Muscle of leg (tissue), 11 donors: ENCODE results near the gene LRRC55. TPM values are rescaled to one million over a fixed set of nuclear protein-coding genes. Genes with fewer than 3 reads are reported as not detected.
A peak's percentile ranks its signal among the peaks of the same experiment; 100 is the strongest.

ENCODE experiments used
- DNase-seq: peaks from one replicate; pipeline ENCODE4 v3.0.0; 2013
- H3K27ac ChIP-seq: one replicate; pipeline ENCODE4 v1.5.1; 2013; ENCODE audit warnings: mild to moderate bottlenecking, low read length, control low read depth
- H3K27me3 ChIP-seq: one replicate; pipeline ENCODE4 v1.6.1; 2013; ENCODE audit warnings: low read length; ENCODE audit not compliant: control insufficient read depth, insufficient read depth
- H3K36me3 ChIP-seq: one replicate; pipeline ENCODE4 v1.6.1; 2013; ENCODE audit warnings: low read length; ENCODE audit not compliant: control insufficient read depth, insufficient read depth
- H3K4me1 ChIP-seq: one replicate; pipeline ENCODE4 v1.6.1; 2013; ENCODE audit warnings: low read length; ENCODE audit not compliant: control insufficient read depth, insufficient read depth
- H3K4me3 ChIP-seq: one replicate; pipeline ENCODE4 v1.5.1; 2013; ENCODE audit warnings: low read length, control low read depth
- H3K9me3 ChIP-seq: replicated peaks from 2 replicates; pipeline ENCODE4 v1.6.1; 2013; ENCODE audit warnings: low read depth, low read length; ENCODE audit not compliant: control insufficient read depth
- WGBS: methylation state at CpG from one replicate; pipeline ENCODE4 v1.1.5; 2013; ENCODE audit warnings: missing lambda C conversion rate; ENCODE audit not compliant: insufficient coverage; 5-methylcytosine and 5-hydroxymethylcytosine counted together
- polyA plus RNA-seq, 8 donors: library from polyadenylated mRNA; unstranded; fragments of 120-200 nt; gene quantifications; one replicate each; pipeline versions ENCODE4 v1.2.1 to v1.2.3, GENCODE V29; 2013; ENCODE audit warnings: inconsistent platforms in 1 of 8, low replicate concordance in 1 of 8; ENCODE audit not compliant: insufficient read length in 8 of 8, insufficient read depth in 1 of 8
- total RNA-seq: library from RNA; stranded (reverse); fragments of 120-200 nt; gene quantifications from one replicate; pipeline ENCODE4 v1.2.4, GENCODE V29; 2013

The LRRC55 gene
- total and polyA plus RNA-seq, 9 donors = 0.31 to 1.7 (median 0.88) TPM

GRCh38 chr11:57175478-57175877, 6.3 kb upstream of the LRRC55 start:
- peaks cover 13% of the 10 kb centered on the region for H3K27me3 ChIP-seq
- no peak overlapping the region for H3K4me3 ChIP-seq
- DNase-seq = no peak
- H3K27ac ChIP-seq = no peak overlapping the region
- no peaks in the 10 kb centered on the region for H3K36me3 ChIP-seq
- no peaks in the 10 kb centered on the region for H3K9me3 ChIP-seq
- H3K4me1 ChIP-seq = peaks cover 7% of the 10 kb centered on the region

GRCh38 chr11:57178334-57178733, 3.4 kb upstream of the LRRC55 start:
- Histone ChIP-seq H3K27ac (no peak overlapping the region), H3K4me3 (no peak overlapping the region)
- no CpG with 5 or more reads among the region's 2 CpGs for WGBS

GRCh38 chr11:57179681-57180080, 2.1 kb upstream of the LRRC55 start:
- Histone ChIP-seq H3K9me3 (no peaks in the 10 kb centered on the region), H3K4me3 (no peak overlapping the region), H3K4me1 (peaks cover 24% of the 10 kb centered on the region), H3K36me3 (no peaks in the 10 kb centered on the region), H3K27me3 (peaks cover 24% of the 10 kb centered on the region), H3K27ac (no peak overlapping the region)
- DNase-seq = no peak
- 19% methylated on average over 5 of the region's 7 CpGs for WGBS

More at GRCh38 chr11:57178334-57178733, 3.4 kb upstream of the LRRC55 start:
- no peaks in the 10 kb centered on the region for H3K9me3 ChIP-seq
- peaks cover 24% of the 10 kb centered on the region for H3K27me3 ChIP-seq
- H3K36me3 ChIP-seq = no peaks in the 10 kb centered on the region
- peaks cover 24% of the 10 kb centered on the region for H3K4me1 ChIP-seq
- DNase-seq = no peak

- no peak for DNase-seq
- Histone ChIP-seq H3K4me1 (peaks cover 24% of the 10 kb centered on the region), H3K9me3 (no peaks in the 10 kb centered on the region), H3K4me3 (no peak overlapping the region), H3K27me3 (peaks cover 24% of the 10 kb centered on the region), H3K27ac (no peak overlapping the region), H3K36me3 (no peaks in the 10 kb centered on the region)
- 5% methylated on average over 24 of the region's 24 CpGs for WGBS
Measured at GRCh38 chr11:57180081-57180561, 1.6 kb upstream of the LRRC55 start.

GRCh38 chr11:57180964-57181363, 789 bp upstream of the LRRC55 start:
- Histone ChIP-seq H3K27me3 (peaks cover 24% of the 10 kb centered on the region), H3K36me3 (no peaks in the 10 kb centered on the region), H3K4me1 (peaks cover 24% of the 10 kb centered on the region), H3K4me3 (no peak overlapping the region), H3K9me3 (no peaks in the 10 kb centered on the region), H3K27ac (no peak overlapping the region)
- DNase-seq = no peak
- 79% methylated on average over 2 of the region's 2 CpGs for WGBS

GRCh38 chr11:57182896-57183295, 1.1 kb downstream of the LRRC55 start:
- Histone ChIP-seq H3K36me3 (no peaks in the 10 kb centered on the region), H3K27ac (no peak overlapping the region), H3K27me3 (peaks cover 24% of the 10 kb centered on the region), H3K9me3 (no peaks in the 10 kb centered on the region), H3K4me3 (no peak overlapping the region), H3K4me1 (peaks cover 27% of the 10 kb centered on the region)
- no CpG with 5 or more reads among the region's 3 CpGs for WGBS
- DNase-seq = no peak

GRCh38 chr11:57190548-57190947, 8.8 kb downstream of the LRRC55 start:
- H3K27me3 ChIP-seq = no peaks in the 10 kb centered on the region
- no peak for DNase-seq
- no peak overlapping the region for H3K4me3 ChIP-seq
- peaks cover 2% of the 10 kb centered on the region for H3K4me1 ChIP-seq
- no peaks in the 10 kb centered on the region for H3K9me3 ChIP-seq
- H3K36me3 ChIP-seq = no peaks in the 10 kb centered on the region
- no CpG with 5 or more reads among the region's 4 CpGs for WGBS
- H3K27ac ChIP-seq = no peak overlapping the region

- Histone ChIP-seq H3K4me3 (no peak overlapping the region), H3K9me3 (no peaks in the 10 kb centered on the region), H3K36me3 (no peaks in the 10 kb centered on the region), H3K27me3 (no peaks in the 10 kb centered on the region), H3K27ac (no peak overlapping the region), H3K4me1 (peaks cover 9% of the 10 kb centered on the region)
- no peak for DNase-seq
- 58% methylated on average over 4 of the region's 9 CpGs for WGBS
Measured at GRCh38 chr11:57191311-57192219, 9.8 kb downstream of the LRRC55 start.

- WGBS = no CpG with 5 or more reads among the region's 1 CpG
- H3K4me3 ChIP-seq = no peak overlapping the region
- DNase-seq = no peak
- peaks cover 9% of the 10 kb centered on the region for H3K4me1 ChIP-seq
- no peak overlapping the region for H3K27ac ChIP-seq
- no peaks in the 10 kb centered on the region for H3K9me3 ChIP-seq
- no peaks in the 10 kb centered on the region for H3K27me3 ChIP-seq
- H3K36me3 ChIP-seq = no peaks in the 10 kb centered on the region
Measured at GRCh38 chr11:57192316-57192715, 10.6 kb downstream of the LRRC55 start.

GRCh38 chr11:57196596-57196995, 14.8 kb downstream of the LRRC55 start:
- no peaks in the 10 kb centered on the region for H3K27me3 ChIP-seq
- H3K4me3 ChIP-seq = no peak overlapping the region
- H3K9me3 ChIP-seq = no peaks in the 10 kb centered on the region
- H3K4me1 ChIP-seq = peaks cover 25% of the 10 kb centered on the region
- peak overlapping the region; percentile 87 for H3K27ac ChIP-seq
- no peaks in the 10 kb centered on the region for H3K36me3 ChIP-seq
- 22% methylated on average over 4 of the region's 6 CpGs for WGBS
- DNase-seq = peak; percentile 94
